HS-5 (cell line): ENCODE results near the gene ALDH1A3.
A peak's percentile ranks its signal among the peaks of the same experiment; 100 is the strongest.

Experiments
- DNase-seq: peaks from one replicate; pipeline ENCODE4 v3.0.0-alpha.2; 2012; ENCODE audit warnings: low read depth

ALDH1A3 gene

DNA sequence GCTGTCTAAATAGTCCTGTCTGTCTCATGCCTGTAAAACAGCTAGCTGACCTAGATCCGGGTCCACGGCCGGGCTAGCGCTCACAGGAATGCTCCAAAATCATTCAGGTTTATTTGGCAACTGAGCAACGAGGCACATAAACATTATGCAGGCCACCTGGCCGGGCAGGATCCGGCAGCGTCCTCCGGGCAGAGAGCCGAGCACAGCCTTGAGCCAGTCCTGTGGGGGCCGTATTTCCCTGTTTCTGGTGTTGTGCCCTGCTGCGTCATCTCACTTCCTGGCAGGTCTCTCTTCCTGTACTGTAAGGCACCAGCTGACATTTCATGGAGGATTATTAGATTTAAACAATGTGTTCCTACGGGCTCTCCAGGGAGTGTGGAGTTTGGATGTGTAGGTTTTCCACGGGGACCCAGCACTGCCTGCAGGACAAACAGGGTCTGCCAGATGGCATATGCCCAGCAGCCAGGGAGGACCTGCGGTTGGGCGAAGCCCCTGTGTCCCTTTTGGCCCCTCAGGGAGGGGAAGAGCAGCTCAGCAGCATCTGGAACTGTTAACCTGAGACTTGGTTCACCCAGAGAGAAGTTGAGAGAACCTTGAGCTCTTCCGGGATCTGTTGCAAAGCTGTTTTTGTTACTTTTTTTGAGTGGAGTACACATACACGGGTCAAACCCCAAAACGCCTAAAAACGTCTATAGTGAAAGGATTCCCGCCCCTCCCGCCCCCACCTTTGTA is 23.0 kb downstream of the ALDH1A3 start:
- DNase-seq = no peak

DNA sequence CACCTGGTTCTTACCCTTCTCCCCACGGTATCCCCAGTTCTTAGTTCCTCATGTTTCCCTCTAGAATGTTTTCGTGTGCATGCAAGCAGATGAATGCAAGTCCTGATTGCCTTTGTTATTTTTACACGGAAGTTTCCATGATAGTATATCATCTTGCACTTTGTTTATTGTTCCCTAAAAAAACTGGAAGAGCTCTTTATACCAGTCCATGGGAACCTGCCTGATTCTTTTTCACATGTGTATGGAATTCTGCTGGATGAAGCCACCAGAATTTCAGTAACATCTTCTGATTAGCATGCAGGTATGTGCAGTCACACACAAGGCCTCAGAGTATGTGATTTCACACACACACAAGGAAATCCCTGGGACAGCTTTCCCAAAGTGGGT is 23.5 kb downstream of the ALDH1A3 start:
- no peak for DNase-seq

DNA sequence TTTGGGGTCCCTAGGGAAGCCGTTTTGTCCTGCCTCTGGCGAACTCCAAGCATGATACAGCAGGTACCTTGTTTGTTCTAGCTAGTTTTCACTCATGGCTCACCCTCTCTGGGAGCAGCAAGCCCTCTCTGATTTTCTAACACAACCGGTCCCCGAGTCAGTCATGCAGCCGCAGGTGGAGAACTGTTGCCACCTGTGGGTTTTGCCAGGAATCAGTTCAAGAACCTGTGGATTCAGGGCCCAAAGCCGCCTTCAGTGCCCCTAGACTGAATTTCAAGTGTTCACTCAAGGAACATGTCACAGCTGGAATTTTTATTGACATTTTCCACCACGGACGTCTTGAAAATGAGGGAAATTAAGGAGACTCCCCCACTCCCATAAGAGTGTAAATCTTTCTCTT is 26.2 kb downstream of the ALDH1A3 start:
- no peak for DNase-seq

DNA sequence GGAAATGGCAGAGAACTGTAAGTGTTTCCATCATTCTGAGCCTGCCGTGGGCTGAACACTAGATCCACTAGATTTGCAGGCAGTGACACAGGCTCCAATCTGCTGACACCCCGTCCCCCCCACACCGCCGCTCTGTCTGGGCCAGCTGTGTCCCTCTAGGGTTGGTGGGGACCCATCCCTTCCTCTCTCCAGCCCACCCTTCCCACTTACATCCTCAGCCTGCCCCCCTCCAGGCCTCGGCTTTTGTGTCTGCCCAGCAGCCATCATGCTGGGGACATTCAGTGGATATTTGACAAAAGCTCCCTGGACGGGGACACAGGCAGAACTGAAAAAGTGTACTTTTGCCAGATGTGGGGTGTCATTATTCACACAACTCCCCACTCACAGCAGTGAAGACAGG is 28.8 kb downstream of the ALDH1A3 start:
- no peak for DNase-seq

DNA sequence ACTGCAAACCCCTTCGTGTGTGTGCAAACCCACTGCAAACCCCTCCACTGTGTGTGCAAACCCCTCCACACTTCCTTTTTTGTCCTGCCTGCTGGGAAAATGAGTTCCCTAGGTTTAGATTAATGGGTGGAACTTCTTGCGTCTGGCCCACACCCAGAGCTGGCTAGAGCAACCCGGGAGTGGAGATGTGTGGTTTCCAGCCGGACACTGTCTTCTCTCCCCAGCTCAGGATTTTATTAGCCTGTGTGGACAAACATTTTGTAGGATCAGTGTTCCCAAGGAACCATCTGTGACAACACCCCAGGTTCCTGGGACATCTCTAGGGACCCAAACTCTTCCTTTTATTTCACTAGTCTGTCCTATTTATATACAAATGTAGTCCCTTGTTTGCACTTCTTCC is 29.9 kb downstream of the ALDH1A3 start:
- no peak for DNase-seq

DNA sequence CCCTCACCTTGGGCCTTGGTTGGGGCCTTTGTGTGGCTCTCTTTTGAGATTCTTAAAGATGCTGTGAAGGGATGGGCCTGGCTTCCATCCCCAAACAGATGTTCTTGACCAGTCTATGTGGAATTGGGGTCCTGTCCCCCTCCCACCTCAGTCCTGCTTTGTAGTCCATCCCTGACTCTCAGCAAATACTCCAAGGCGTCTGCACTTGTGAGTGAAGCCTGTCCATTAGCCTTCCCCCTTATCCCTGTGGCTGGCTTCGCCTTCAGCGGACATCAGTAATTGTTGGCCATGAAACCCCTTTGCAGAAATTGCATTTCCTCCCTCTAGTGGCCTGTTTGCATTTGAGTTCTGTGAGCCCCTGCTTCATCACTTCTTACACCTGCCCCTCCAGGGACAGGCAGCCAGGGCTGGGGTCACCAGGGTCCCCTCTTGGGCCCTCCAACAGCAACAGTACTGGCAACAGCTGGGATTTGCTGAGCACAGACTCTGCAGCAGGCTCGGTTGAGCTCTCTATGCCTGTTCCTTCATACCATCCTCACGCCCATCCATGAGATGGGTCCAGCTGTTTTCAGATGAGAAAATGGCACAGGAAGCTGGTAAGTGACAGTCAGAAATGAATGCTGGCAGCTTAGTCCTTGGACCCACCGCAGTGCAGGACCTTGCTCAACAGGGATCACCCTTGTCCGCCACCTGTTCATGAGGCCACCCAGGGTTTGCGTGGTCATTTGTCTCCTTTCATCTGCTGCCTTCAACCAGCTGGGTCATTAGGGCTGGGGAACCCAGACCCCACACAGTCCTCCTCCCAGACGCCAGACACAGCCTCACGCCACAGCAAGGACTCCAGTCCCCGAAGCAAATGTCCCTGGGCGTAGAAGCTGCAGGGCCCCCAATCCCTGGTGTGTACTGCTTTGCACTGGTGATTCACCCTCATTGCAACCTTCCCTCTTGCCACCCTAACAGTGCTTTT is 30.6 kb downstream of the ALDH1A3 start:
- DNase-seq = no peak

DNA sequence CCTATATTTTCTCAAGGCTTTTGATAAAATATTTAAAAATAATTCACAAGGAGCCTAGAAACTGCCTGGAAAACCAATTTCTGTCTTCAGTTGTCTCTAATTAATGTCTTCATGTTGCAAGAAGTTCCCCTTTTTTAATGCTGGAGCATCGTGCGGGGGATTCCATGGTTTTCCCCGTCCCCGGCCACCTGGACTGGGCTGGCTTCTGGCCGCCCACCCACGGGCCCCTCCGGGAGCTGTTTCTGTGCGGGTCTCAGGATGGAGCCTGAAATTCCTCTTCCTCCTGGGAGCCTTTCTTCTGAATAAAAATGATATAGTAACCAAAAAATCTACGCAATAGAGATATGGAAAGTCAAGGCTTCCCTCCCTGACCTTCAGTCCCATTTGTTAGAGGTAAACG is 31.5 kb downstream of the ALDH1A3 start:
- DNase-seq = no peak

DNA sequence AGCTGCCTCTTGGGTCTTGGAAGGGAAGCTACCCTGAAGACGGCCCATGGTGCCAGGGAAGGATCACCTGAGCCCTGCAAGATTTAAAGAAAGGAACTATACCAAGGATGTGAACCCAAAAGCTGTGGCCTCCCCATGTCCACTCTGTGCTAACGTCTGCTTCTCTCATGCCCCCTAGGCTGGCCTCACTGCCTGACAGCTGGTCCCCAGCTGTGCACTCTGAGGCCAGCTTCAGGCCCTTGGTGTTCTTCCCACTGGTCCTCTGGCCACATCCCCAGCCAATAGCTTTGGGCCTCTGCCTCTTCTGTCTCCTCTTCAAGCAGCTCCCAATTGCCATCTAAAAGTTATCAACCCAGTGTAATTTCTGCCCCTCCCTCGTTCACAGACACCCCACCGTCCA is 34.3 kb downstream of the ALDH1A3 start:
- no peak for DNase-seq

DNA sequence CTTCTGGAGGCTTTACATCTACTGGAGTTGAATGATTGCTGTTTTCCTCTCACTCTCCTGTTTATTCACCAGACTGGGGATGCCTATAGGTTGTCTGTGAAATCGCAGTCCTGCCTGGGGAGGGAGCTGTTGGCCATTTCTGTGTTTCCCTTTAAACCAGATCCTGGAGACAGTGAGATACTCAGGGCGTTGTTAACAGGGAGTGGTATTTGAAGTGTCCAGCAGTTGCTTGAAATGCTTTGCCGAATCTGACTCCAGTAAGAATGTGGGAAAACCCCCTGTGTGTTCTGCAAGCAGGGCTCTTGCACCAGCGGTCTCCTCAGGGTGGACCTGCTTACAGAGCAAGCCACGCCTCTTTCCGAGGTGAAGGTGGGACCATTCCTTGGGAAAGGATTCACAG is 35.2 kb downstream of the ALDH1A3 start:
- DNase-seq = no peak

DNA sequence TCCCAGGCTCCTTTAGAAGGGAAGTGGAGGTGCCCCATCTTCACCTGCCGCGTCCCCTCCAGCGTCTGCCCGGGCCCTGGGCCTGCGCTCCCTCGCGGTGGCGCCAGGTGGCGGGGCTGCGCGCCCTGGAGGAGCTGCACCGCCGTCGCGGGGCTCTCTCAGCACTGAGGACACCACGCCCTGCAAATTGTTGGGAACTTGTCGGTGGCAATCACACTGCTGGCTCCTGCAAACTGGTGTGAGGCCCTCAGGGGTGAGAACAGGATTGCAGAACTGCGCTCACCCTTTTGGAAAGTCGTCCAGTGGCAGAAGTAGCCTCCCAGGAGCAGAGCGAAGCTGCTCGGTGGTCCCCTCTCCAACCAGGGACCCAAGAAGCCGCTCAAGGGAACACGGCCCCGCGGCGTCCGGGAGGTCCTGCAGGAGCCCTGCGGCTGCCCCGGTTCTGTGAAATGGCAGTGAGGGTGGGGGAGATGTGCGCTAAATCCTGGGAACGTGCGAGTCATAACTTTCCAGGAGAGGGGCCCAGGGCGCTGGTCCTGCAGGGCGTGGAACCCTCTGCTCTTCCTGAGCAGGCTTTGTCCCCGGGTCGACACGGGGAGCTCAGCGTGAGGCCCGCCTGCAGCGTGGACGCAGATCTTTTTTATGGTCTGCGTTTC is 38.5 kb downstream of the ALDH1A3 start:
- DNase-seq = peak; percentile 50

DNA sequence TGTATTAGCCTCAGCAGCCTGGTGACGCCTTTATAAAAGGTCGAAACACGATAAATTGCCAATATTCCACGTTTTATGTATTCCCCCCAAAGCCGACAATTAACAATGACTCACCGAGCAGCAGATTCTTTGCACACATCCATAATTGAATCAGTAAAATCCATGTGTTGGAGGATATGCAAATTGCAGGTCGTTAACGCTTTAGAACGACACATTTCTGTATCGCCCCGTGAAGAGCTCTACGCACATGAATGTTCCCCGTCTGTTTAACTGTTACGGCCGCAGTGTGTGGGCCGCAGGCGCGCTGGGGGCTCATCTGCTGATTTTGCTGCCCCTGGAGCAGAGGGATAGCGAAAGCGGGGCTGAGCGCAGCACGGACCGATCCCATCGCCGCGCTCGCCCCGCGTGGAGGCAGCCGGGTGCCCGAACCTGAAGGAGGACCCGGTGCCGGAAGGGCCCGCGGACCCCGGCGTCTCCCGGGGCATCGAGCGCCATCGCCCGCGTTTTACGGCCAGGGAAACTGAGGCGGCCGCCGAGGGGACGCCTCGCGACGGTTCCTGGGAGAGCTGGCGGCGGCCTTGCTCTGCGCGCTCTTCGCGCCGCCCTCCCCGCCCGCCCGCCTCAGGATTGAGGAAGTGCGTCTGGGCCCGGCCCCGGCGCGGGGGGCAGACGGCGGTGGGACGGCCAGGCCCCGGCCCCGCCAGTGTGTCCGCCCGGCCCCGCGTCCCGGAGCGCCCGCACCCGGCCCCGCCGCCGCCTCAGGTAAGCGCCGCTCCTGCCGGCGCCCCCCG is 39.3 kb downstream of the ALDH1A3 start, which contains the start of gene LRRK1:
Gene LRRK1, plus strand, starts transcription at position 668 of the 791 bp plus-strand sequence. CDS start 5,276 bp downstream, outside the sequence.
- peak; percentile 43 for DNase-seq

DNA sequence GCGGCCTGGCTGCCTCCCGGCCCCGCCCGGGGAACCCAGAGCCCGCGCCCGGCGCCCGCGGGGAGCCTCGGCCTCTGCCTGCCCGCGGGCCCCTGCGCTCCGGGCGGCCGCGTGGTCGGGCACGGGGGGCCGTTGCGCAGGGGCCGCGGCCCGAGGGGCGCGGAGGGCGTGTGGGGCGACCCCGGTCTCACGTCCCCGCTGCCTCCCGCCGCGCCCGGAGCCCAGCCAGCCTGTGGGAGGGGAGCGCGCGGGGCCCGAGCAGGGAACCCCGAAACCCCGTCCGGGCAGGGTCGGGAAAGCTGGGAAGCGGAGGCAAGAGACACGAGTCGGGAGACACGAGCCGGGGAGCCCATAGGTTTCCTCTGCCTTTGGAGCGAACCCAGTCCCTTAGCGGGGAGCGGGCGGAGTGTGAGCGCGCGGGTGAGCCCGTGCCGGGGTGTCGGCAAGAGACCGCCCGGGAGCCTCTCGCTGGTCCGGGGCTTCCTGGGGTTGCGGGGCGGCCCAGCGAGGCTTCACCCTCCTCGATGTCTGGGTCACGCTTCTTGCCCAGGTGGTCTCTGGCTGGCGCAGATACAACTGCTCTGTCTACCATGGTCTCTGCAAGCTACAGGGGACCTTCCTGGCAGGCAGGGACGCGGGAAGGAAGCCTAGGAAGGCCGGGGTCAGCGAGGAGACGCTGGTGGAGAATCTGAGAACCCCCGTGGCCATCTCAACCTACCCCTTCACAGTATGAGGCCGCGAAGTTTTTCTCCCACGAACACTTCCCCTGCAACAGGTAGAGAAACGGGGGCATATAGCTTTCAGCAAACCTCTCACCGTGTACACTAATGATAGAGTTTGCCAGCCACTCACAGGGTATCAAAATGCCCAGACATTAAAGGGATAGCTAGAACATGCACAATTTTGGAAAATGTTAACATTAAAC is 40.1 kb downstream of the ALDH1A3 start:
- DNase-seq = peak; percentile 13

DNA sequence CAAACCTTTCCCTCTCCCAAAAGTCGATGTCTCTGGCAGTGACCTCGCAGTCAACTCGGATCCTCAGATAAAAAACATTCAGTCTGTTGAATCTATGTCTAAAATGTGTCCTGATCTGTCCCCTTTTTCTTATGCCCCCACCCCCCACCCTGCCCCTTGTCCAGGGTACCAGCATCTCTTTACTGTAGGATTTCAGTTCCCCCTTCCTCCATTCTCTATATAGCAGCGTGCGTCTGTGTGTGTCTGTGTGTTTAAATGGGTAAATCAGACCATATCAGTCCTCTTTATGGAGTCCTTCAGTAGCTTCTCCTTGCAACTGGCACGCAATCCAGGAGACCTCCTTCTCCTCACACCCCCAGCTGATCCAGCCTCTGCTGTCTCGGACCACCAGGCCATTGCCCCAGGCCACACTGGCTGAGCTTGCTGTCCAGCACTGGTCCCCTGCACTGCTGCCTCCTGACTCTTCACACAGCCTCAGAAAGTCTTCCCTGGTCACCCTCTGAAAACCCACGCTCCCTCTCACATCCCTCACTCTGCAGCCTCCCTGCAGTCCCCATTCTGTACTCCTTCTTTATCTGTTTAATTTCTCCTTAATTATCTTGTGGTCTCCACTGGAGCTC is 41.0 kb downstream of the ALDH1A3 start:
- DNase-seq = no peak

DNA sequence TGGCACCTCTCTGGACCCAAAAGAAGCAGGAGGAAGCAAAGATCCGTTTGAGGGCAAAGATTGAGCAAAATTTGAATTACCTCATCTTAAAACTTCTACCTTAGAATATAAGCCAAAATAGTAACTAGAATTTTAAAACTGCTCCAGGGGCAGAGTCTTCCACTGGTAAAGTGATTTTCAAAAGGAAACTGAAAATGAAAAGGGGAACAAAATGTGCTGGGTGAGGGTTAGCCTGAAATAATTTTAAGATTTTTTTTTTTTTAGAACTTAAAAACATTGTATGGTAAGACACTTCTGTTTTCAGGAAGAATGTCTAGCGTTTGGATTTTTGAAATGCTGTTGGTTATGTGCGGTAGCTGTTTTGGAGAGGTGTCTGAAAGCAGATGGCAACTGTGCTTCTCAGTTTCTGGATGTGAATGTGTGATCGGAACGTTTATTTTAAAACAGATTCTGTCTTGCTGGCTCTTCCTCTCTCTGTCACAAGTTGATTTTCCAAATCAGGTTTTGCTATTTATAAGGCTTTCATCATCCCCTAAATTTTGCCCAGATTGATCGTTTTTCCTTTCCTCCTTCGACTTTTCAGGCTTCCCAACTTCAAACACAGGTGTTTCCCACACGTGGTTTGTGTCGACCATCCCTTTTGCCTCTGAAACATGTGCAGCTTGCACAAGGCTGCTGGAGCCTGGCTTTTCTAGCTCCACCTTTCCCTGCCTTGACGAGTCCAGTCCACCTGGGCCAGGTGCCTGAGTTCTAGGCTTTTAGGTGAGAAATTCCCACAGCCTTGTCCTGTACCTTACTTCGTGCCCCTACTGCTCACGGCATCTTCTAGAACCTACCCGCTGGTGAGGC is 42.8 kb downstream of the ALDH1A3 start:
- DNase-seq = no peak

DNA sequence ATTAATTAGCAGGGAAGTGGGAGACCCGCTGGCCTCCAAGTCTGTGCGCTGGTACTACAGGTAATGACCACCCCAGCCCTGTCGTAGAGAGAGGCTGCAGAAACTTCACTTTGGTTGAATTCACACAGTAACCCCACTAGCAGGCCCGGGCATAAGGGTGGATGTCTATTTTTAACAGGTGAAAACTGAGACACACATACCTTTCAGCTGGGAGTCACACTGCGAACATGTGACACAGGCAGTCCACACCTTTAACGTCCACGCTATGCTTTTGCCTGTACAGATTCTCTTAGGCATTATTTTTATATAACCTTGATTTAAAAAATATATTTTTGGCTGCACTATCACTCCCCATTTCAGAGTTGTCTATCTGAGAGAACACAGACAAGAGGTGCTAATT is 43.4 kb downstream of the ALDH1A3 start:
- no peak for DNase-seq

DNA sequence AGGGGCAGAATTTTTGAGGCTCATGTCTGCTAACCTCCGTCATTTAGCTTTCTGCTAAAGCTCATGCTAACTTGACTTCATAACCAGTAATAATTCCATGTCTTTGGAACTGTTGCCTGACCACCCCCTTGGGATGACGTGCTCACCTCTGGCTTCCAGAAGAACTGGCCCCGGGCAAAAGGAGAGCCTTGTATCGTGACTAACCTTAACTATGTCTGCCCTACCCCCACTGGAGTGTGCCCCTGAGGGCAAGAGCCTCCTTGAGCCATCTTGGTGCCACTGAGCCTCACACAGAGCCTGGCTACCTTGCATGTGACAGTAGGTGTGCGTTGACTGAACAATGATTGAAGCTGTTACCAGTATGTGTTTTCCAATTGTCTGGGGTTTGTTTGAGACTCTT is 44.3 kb downstream of the ALDH1A3 start:
- no peak for DNase-seq

DNA sequence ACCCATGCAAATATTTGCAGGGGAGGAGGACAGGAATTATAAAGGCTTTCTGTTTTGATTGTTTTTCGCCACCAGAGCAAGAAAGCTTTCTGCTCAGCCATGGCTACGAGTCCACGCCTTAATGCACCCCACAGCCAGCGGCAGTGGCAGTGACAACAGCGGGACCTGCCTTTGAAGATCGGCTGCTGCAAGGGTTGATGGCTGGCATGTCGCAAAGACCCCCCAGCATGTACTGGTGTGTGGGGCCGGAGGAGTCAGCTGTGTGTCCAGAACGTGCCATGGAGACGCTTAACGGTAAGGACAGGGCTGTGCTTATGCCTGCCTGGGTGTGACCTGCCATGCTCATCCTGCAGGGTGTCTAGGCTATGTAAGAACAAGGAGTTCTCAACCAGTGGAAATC is 44.8 kb downstream of the ALDH1A3 start:
- no peak for DNase-seq

DNA sequence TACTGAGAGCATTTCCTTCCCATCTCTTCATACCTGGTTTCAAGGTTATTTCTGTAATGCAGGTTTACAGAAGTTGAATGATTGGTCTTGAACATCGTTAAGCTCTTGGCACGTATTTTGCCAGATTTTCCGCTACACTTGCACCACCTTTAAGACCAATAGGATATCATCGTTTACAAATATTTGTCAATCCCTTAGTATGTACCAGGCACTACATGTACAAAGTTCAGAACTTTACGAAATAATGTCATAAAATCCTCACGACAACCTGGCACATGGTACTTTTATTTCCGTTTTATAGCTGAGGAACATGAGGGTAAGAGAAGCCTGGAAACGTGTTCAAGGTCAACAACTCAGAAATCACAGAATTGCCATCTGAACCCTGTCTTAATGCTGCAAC is 45.8 kb downstream of the ALDH1A3 start:
- DNase-seq = no peak

DNA sequence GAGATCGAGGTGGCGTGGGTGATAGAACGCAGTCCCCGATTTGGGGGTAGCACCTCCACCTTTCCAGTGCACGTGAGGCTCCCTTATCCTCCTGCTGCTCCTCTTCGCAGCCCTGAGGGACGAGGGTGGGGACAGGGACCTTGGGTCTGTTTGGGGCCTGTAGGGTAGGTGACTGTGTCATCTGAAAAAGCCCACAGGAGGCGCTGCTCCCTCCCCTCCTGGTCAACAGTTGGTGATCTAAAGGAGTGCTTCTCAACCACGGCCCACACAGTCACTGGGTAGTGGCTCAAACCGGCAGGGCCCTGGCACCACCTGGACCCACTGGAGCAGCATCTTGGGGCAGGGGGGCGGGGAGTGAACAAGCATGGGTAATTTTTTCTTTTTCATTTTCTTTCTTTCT is 46.6 kb downstream of the ALDH1A3 start:
- DNase-seq = no peak
